Panc1 (cell line): ENCODE data around the gene SRMS. TPM values are rescaled to one million over a fixed set of nuclear protein-coding genes. Genes with fewer than 3 reads are reported as not detected.
A peak's percentile ranks its signal among the peaks of the same experiment; 100 is the strongest.

Source experiments
- ATAC-seq: fragments of 200-7000 bp; cut with Tn5 transposase; 2 replicates; pipeline ENCODE4 v1.9.1; 2020; ENCODE audit warnings: mild to moderate bottlenecking, moderate library complexity
- BruUV-seq: library from RNA; stranded (reverse); fragments of 400-500 nt; replicated peaks from 2 replicates; lab custom pipeline; 2021; lab: Mats Ljungman, UMichigan
- CTCF ChIA-PET: fragments of 300-600 bp; sonication (Branson Sonifier 250); formaldehyde crosslinking; loops from one replicate; lab custom pipeline; 2022; ENCODE audit warnings: antibody characterized with exemption; lab: Charles Lee
- POLR2A ChIA-PET: fragments of 300-600 bp; sonication (Branson Sonifier 250); formaldehyde crosslinking; loops from one replicate; lab custom pipeline; 2022; ENCODE audit warnings: antibody characterized with exemption; lab: Charles Lee
- DNase-seq: peaks from one replicate; pipeline ENCODE4 v3.0.0-alpha.2; 2010; ENCODE audit warnings: low read depth, low spot score
- H3K27ac ChIP-seq: 2 replicates; pipeline ENCODE4 v1.5.1; 2011; ENCODE audit warnings: mild to moderate bottlenecking, low read length, inconsistent platforms
- H3K27me3 ChIP-seq: fragments of 200-500 bp; sonication (Bioruptor generic); 2 replicates; pipeline ENCODE4 v1.6.0; 2014; ENCODE audit warnings: low read length, inconsistent platforms; ENCODE audit not compliant: control insufficient read depth, insufficient read depth
- H3K36me3 ChIP-seq: fragments of 200-500 bp; sonication (Bioruptor generic); 2 replicates; pipeline ENCODE4 v1.5.1; 2014; ENCODE audit warnings: inconsistent platforms, mild to moderate bottlenecking, low read length, moderate library complexity; ENCODE audit not compliant: control insufficient read depth, insufficient read depth
- H3K4me1 ChIP-seq: 2 replicates; pipeline ENCODE4 v1.5.1; 2011; ENCODE audit warnings: inconsistent platforms, mild to moderate bottlenecking, low read length, moderate library complexity; ENCODE audit not compliant: control insufficient read depth, insufficient read depth
- H3K4me3 ChIP-seq, 2 experiments: 2 replicates each; pipeline ENCODE4 v1.5.1; 2011 to 2012; ENCODE audit warnings: low read depth in 2 of 2, low read length in 2 of 2, mild to moderate bottlenecking in 2 of 2, inconsistent platforms in 1 of 2, moderate library complexity in 1 of 2
- H3K9me3 ChIP-seq: fragments of 200-500 bp; sonication (Bioruptor generic); 2 replicates; pipeline ENCODE4 v1.5.1; 2014; ENCODE audit warnings: low read depth, mild to moderate bottlenecking, inconsistent platforms, low read length, moderate library complexity; ENCODE audit not compliant: control insufficient read depth, insufficient read depth
- POLR2AphosphoS5 ChIP-seq: IDR thresholded peaks from 2 replicates; pipeline ENCODE4 v1.6.1; 2012; ENCODE audit warnings: mild to moderate bottlenecking, low read depth, low read length, moderate library complexity
- SIN3A ChIP-seq: IDR thresholded peaks from 2 replicates; pipeline ENCODE4 v1.6.1; 2012; ENCODE audit warnings: low read depth, mild to moderate bottlenecking, low read length, moderate library complexity, borderline replicate concordance; ENCODE audit not compliant: insufficient read depth
- TCF7L2 ChIP-seq: IDR thresholded peaks from 2 replicates; pipeline ENCODE4 v1.6.1; 2011; ENCODE audit warnings: mild to moderate bottlenecking, low read depth, low read length, inconsistent platforms
- in situ Hi-C: cut with HindIII; loops from 2 replicates; pipeline ENCODE4 v1.10.0; 2016; ENCODE audit warnings: low sequenced_read_pairs, low pct_unique_long_range_greater_than_20kb
- intact Hi-C: fragments of 100-400 bp; cut with micrococcal nuclease; formaldehyde crosslinking; loops from one replicate; pipeline ENCODE4 v1.10.0; 2022; ENCODE audit not compliant: unreplicated experiment
- total RNA-seq: library from RNA; stranded (reverse); gene quantifications from one replicate; pipeline ENCODE4 v1.2.1, GENCODE V29; 2021; ENCODE audit not compliant: unreplicated experiment
- TF ChIP-seq, protein P1 (sequence below): fragments of 450-650 bp; IDR thresholded peaks from 2 replicates; pipeline ENCODE4 v1.5.1; 2017; ENCODE audit warnings: mild to moderate bottlenecking
- TF ChIP-seq, protein P2 (sequence below), 2 experiments: IDR thresholded peaks; 2 replicates each; pipeline ENCODE4 v1.6.1; 2011 to 2012; ENCODE audit warnings: low read depth in 2 of 2, control low read depth in 1 of 2, low read length in 1 of 2, mild to moderate bottlenecking in 1 of 2, moderate library complexity in 1 of 2; ENCODE audit not compliant: insufficient read depth in 1 of 2

The SRMS gene
- total RNA-seq, 1 experiment from 2014 or later, result not detected

DNA sequence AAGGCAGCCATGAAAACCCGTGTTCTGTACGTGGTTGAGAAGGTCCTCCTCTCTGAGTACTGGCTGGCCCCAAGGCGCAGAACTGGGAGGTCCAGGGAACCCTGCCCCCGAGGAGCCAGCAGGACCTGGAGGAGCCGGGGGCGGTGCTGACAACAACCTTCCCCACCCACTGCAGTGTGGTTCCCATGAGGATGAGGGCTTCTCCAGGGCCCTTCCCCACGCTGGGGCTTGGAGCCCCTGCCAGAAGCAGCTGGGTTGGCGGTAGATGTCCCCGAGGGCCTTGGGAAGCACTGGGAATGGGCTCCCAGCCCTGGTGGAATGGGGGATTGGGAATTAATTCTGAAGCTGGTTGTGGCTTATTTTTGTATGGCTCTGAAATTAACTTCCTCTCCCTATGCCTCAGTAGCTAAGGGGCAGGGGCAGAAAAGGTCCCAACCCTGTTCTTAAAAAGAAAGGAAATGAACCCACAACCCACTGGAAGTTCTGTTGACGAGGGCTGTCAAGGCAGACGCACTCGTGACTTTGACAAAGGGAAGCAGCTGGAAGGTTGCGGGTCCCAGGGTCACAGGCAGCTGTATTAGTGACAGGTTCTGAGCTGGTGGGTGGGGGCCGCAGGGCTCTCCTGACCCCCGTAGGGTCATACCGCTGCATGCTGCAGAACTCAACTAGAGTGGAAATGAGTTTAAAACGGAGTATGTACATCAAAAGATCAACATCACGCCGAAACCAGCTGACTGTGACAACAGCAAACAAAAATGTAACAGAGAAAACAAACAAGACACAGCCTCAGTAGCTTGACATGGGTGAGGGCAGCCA is 40.4 kb upstream of the SRMS start:
- no peak for ATAC-seq
- POLR2A ChIA-PET, result no interaction called here
- no peaks in the 10 kb centered on the region for H3K4me1 ChIP-seq
- TF ChIP-seq POLR2AphosphoS5 (no peak), TCF7L2 (0 out of 2 replicates have a peak, but pooled peaks have one; percentile 16), SIN3A (no peak)
- TF ChIP-seq, protein P1, sequence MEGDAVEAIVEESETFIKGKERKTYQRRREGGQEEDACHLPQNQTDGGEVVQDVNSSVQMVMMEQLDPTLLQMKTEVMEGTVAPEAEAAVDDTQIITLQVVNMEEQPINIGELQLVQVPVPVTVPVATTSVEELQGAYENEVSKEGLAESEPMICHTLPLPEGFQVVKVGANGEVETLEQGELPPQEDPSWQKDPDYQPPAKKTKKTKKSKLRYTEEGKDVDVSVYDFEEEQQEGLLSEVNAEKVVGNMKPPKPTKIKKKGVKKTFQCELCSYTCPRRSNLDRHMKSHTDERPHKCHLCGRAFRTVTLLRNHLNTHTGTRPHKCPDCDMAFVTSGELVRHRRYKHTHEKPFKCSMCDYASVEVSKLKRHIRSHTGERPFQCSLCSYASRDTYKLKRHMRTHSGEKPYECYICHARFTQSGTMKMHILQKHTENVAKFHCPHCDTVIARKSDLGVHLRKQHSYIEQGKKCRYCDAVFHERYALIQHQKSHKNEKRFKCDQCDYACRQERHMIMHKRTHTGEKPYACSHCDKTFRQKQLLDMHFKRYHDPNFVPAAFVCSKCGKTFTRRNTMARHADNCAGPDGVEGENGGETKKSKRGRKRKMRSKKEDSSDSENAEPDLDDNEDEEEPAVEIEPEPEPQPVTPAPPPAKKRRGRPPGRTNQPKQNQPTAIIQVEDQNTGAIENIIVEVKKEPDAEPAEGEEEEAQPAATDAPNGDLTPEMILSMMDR, result no peak
- CTCF ChIA-PET, result interaction anchor here (0.6 kb wide), 1 partner anchor 27 kb away, joined by 6 read pairs; no protein-coding TSS in a partner anchor
- no peak for DNase-seq
- H3K27me3 ChIP-seq, result no peaks in the 10 kb centered on the region
- in situ Hi-C loops, result no loop called here
- intact Hi-C loops, result no loop called here
- no peaks in the 10 kb centered on the region for H3K9me3 ChIP-seq
- no peaks in the 10 kb centered on the region for H3K36me3 ChIP-seq
- H3K27ac ChIP-seq, result no peak overlapping the region
- TSS peak; percentile 82 for BruUV-seq
- H3K4me3 ChIP-seq, result no peak overlapping the region

DNA sequence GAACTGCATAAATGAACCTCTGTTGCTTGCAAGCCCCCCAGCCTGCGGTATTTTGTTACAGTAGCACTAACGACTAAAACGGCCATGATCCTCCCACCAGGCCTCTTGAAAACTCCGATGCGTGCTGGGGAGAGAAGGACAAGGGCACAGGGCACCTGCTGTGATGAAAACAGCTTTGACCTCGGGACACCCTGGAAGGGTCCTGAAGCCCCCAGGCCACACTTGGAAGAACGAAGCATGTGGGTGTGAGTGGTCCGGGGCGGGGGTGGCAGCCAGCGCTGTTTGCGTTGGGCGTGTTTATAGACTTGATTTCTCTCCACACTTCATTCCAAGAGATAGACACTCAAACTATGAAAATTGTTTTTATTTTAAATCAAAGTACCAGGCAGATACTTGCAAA is 39.7 kb upstream of the SRMS start:
- Histone ChIP-seq H3K36me3 (no peaks in the 10 kb centered on the region), H3K27me3 (no peaks in the 10 kb centered on the region), H3K4me3 (no peak overlapping the region), H3K4me1 (no peaks in the 10 kb centered on the region), H3K27ac (no peak overlapping the region), H3K9me3 (no peaks in the 10 kb centered on the region)
- in situ Hi-C loops (no loop called here), intact Hi-C loops (no loop called here)
- TF ChIP-seq, protein P2, sequence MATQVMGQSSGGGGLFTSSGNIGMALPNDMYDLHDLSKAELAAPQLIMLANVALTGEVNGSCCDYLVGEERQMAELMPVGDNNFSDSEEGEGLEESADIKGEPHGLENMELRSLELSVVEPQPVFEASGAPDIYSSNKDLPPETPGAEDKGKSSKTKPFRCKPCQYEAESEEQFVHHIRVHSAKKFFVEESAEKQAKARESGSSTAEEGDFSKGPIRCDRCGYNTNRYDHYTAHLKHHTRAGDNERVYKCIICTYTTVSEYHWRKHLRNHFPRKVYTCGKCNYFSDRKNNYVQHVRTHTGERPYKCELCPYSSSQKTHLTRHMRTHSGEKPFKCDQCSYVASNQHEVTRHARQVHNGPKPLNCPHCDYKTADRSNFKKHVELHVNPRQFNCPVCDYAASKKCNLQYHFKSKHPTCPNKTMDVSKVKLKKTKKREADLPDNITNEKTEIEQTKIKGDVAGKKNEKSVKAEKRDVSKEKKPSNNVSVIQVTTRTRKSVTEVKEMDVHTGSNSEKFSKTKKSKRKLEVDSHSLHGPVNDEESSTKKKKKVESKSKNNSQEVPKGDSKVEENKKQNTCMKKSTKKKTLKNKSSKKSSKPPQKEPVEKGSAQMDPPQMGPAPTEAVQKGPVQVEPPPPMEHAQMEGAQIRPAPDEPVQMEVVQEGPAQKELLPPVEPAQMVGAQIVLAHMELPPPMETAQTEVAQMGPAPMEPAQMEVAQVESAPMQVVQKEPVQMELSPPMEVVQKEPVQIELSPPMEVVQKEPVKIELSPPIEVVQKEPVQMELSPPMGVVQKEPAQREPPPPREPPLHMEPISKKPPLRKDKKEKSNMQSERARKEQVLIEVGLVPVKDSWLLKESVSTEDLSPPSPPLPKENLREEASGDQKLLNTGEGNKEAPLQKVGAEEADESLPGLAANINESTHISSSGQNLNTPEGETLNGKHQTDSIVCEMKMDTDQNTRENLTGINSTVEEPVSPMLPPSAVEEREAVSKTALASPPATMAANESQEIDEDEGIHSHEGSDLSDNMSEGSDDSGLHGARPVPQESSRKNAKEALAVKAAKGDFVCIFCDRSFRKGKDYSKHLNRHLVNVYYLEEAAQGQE (IDR thresholded peaks at IDR 0.05; ENCODE audit: insufficient read depth in 1 of 2, low read depth in 2 of 2, low read length in 1 of 2), result no peak
- no peak for TF ChIP-seq TCF7L2
- TF ChIP-seq SIN3A, result no peak
- no TSS peak for BruUV-seq
- ChIA-PET CTCF (no interaction called here), POLR2A (no interaction called here)
- DNase-seq (no peak), ATAC-seq (no peak)

DNA sequence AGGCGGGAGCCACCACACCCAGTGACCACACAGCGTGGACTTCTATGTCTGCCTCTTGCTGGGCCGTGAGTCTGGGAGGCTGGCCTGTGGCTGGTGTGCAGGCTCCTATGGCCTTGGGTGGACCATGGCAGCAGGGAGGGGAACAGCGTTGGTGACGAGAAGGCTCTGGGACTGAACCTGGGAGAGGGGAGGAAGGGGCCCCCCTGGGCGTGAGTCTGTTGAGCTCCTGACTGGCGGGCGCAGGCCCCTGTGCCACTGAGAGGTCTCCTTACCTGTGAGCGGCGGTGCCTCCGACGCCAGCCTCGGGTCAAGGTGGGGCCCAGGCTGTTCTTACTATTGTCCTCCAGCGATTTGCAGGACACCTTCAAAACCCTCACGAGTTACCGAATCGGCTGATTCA is 39.2 kb upstream of the SRMS start:
- CTCF ChIA-PET, result no interaction called here
- Histone ChIP-seq H3K27me3 (no peaks in the 10 kb centered on the region), H3K9me3 (no peaks in the 10 kb centered on the region), H3K4me1 (no peaks in the 10 kb centered on the region), H3K27ac (no peak overlapping the region), H3K36me3 (no peaks in the 10 kb centered on the region), H3K4me3 (no peak overlapping the region)
- intact Hi-C loops (no loop called here), in situ Hi-C loops (no loop called here)
- TF ChIP-seq, protein P1, result no peak
- TF ChIP-seq, protein P2 (IDR thresholded peaks at IDR 0.05; ENCODE audit: insufficient read depth in 1 of 2, low read depth in 2 of 2, low read length in 1 of 2), result no peak
- TF ChIP-seq TCF7L2 (no peak), POLR2AphosphoS5 (no peak), SIN3A (no peak)
- POLR2A ChIA-PET, result no interaction called here
- BruUV-seq, result no TSS peak
- no peak for DNase-seq
- ATAC-seq, result no peak
